HepG2 (cell line): Measurements from ENCODE around the gene SND1. TPM values are rescaled to one million over a fixed set of nuclear protein-coding genes. Genes with fewer than 3 reads are reported as not detected.

Source experiments
- CHD4 ChIP-seq: fragments of 200-600 bp; sonication (generic); IDR thresholded peaks from 2 replicates; pipeline ENCODE4 v1.7.0; 2017; ENCODE audit warnings: mild to moderate bottlenecking, low read length, borderline replicate concordance
- CTCF ChIP-seq: sonication (generic); formaldehyde crosslinking; IDR thresholded peaks from 2 replicates; pipeline ENCODE4 v1.5.0; 2020; ENCODE audit warnings: mild to moderate bottlenecking, missing genetic modification reagents, moderate library complexity
- KMT2A ChIP-seq: sonication (generic); formaldehyde crosslinking; IDR thresholded peaks from 2 replicates; pipeline ENCODE4 v1.4.0; 2020; ENCODE audit warnings: missing genetic modification reagents
- MAFK ChIP-seq, 2 experiments: IDR thresholded peaks in 1 of 2; conservative IDR thresholded peaks in 1 of 2; 2 replicates each; pipeline ENCODE4 v1.6.1; 2011; ENCODE audit warnings: improper control_type of control experiment in 2 of 2, low read length in 2 of 2
- NCOR1 ChIP-seq: fragments of 200-600 bp; sonication (generic); IDR thresholded peaks from 2 replicates; pipeline ENCODE4 v1.7.0; 2017; ENCODE audit warnings: antibody characterized with exemption, low read length, borderline replicate concordance
- NFATC3 ChIP-seq: sonication (generic); formaldehyde crosslinking; IDR thresholded peaks from 2 replicates; pipeline ENCODE4 v1.5.1; 2020; ENCODE audit warnings: mild to moderate bottlenecking, missing genetic modification reagents
- NONO ChIP-seq, 2 experiments: fragments of 450-650 bp in 1 of 2; sonication (generic) in 1 of 2; formaldehyde crosslinking in 1 of 2; IDR thresholded peaks in 1 of 2; conservative IDR thresholded peaks in 1 of 2; 2 replicates each; pipeline versions ENCODE4 v1.6.1 to v1.8.0; 2017 to 2022; ENCODE audit warnings: mild to moderate bottlenecking in 1 of 2, missing genetic modification reagents in 1 of 2, moderate library complexity in 1 of 2
- PHF21A ChIP-seq: sonication (generic); formaldehyde crosslinking; IDR thresholded peaks from 2 replicates; pipeline ENCODE4 v1.5.0; 2020; ENCODE audit warnings: mild to moderate bottlenecking, missing genetic modification reagents
- REXO4 ChIP-seq: sonication (generic); formaldehyde crosslinking; IDR thresholded peaks from 2 replicates; pipeline ENCODE4 v1.8.0; 2022; ENCODE audit warnings: missing genetic modification reagents, mild to moderate bottlenecking, borderline replicate concordance
- ZNF224 ChIP-seq: sonication (generic); formaldehyde crosslinking; IDR thresholded peaks from 2 replicates; pipeline ENCODE4 v1.5.0; 2020; ENCODE audit warnings: mild to moderate bottlenecking, missing genetic modification reagents
- ZNF331 ChIP-seq: sonication (generic); formaldehyde crosslinking; IDR thresholded peaks from 2 replicates; pipeline ENCODE4 v1.4.0; 2020; ENCODE audit warnings: missing genetic modification reagents
- ZNF354B ChIP-seq: sonication (generic); formaldehyde crosslinking; IDR thresholded peaks from 2 replicates; pipeline ENCODE4 v1.8.0; 2022; ENCODE audit warnings: mild to moderate bottlenecking, missing genetic modification reagents
- ZNF644 ChIP-seq: IDR thresholded peaks from 2 replicates; pipeline ENCODE4 v1.6.1; 2016; ENCODE audit warnings: low read depth
- polyA plus RNA-seq, 8 experiments: library from polyadenylated mRNA; depleted of rRNA in 3 of 8; stranded (reverse) in 7 of 8; unstranded in 1 of 8; fragments of >200 nt; fragmentation: Illumina TruSeq in 4 of 8; extraction: Trizol in 4 of 8; gene quantifications; 2 replicates each; pipeline versions ENCODE4 v1.2.1 to v1.2.3, GENCODE V29; 2011 to 2016; ENCODE audit warnings: low read depth in 4 of 8, missing spikeins in 1 of 8, mixed read lengths in 1 of 8; ENCODE audit not compliant: insufficient read depth in 1 of 8
- total RNA-seq, 5 experiments: library from RNA; depleted of rRNA; stranded (reverse); fragments of >200 nt; fragmentation: Illumina TruSeq; extraction: Trizol; gene quantifications; 2 replicates each; pipeline ENCODE4 v1.2.3, GENCODE V29; 2016; ENCODE audit warnings: low read depth in 1 of 5
- TF ChIP-seq, protein P1 (sequence below): sonication (generic); formaldehyde crosslinking; conservative IDR thresholded peaks from 2 replicates; pipeline ENCODE4 v1.4.0; 2020; ENCODE audit warnings: mild to moderate bottlenecking, missing genetic modification reagents, moderate library complexity
- TF ChIP-seq, protein P2 (sequence below): IDR thresholded peaks from 2 replicates; pipeline ENCODE4 v1.6.1; 2016; ENCODE audit warnings: mild to moderate bottlenecking
- TF ChIP-seq, protein P3 (sequence below): sonication (generic); formaldehyde crosslinking; IDR thresholded peaks from 2 replicates; pipeline ENCODE4 v1.5.1; 2020; ENCODE audit warnings: mild to moderate bottlenecking, missing genetic modification reagents, moderate library complexity
- TF ChIP-seq, protein P4 (sequence below): sonication (generic); formaldehyde crosslinking; IDR thresholded peaks from 2 replicates; pipeline ENCODE4 v1.8.0; 2022; ENCODE audit warnings: missing genetic modification reagents, mild to moderate bottlenecking, inconsistent platforms, borderline replicate concordance

SND1 gene
- total and polyA plus RNA-seq, 2 of the 13 experiments (the other 11 are each of a cell fraction or from before 2014, with no cell fraction given) = 110 to 182 TPM

GRCh38 chr7:128005759-128006159 lies 353.8 kb downstream of the SND1 start (continued):
- no peak for TF ChIP-seq CTCF (CRISPR knock-in tag)
- TF ChIP-seq CHD4 = peak; percentile 72; the same call in 1 of the 2 replicates
- peak; percentile 38; the same call in 1 of the 2 replicates for TF ChIP-seq PHF21A (CRISPR knock-in tag)
- TF ChIP-seq ZNF354B = no peak
- TF ChIP-seq KMT2A (CRISPR knock-in tag) = no peak
- no peak for TF ChIP-seq NONO (IDR thresholded peaks at IDR 0.05)
- TF ChIP-seq NONO (CRISPR knock-in tag; conservative IDR thresholded peaks at IDR 0.05) = no peak
- TF ChIP-seq, protein P1, sequence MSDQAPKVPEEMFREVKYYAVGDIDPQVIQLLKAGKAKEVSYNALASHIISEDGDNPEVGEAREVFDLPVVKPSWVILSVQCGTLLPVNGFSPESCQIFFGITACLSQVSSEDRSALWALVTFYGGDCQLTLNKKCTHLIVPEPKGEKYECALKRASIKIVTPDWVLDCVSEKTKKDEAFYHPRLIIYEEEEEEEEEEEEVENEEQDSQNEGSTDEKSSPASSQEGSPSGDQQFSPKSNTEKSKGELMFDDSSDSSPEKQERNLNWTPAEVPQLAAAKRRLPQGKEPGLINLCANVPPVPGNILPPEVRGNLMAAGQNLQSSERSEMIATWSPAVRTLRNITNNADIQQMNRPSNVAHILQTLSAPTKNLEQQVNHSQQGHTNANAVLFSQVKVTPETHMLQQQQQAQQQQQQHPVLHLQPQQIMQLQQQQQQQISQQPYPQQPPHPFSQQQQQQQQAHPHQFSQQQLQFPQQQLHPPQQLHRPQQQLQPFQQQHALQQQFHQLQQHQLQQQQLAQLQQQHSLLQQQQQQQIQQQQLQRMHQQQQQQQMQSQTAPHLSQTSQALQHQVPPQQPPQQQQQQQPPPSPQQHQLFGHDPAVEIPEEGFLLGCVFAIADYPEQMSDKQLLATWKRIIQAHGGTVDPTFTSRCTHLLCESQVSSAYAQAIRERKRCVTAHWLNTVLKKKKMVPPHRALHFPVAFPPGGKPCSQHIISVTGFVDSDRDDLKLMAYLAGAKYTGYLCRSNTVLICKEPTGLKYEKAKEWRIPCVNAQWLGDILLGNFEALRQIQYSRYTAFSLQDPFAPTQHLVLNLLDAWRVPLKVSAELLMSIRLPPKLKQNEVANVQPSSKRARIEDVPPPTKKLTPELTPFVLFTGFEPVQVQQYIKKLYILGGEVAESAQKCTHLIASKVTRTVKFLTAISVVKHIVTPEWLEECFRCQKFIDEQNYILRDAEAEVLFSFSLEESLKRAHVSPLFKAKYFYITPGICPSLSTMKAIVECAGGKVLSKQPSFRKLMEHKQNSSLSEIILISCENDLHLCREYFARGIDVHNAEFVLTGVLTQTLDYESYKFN = peak; percentile 84
- TF ChIP-seq, protein P2, sequence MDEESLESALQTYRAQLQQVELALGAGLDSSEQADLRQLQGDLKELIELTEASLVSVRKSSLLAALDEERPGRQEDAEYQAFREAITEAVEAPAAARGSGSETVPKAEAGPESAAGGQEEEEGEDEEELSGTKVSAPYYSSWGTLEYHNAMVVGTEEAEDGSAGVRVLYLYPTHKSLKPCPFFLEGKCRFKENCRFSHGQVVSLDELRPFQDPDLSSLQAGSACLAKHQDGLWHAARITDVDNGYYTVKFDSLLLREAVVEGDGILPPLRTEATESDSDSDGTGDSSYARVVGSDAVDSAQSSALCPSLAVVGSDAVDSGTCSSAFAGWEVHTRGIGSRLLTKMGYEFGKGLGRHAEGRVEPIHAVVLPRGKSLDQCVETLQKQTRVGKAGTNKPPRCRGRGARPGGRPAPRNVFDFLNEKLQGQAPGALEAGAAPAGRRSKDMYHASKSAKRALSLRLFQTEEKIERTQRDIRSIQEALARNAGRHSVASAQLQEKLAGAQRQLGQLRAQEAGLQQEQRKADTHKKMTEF = 0 out of 2 replicates have a peak, but pooled peaks have one; percentile 31
- TF ChIP-seq ZNF331 (CRISPR knock-in tag) = 0 out of 2 replicates have a peak, but pooled peaks have one; percentile 19
- TF ChIP-seq ZNF644 = no peak
- no peak for TF ChIP-seq MAFK (conservative IDR thresholded peaks at IDR 0.05 in 1 of 2, IDR thresholded peaks at IDR 0.05 in 1 of 2; ENCODE audit: low read length in 2 of 2)
- peak; percentile 97 for TF ChIP-seq NCOR1
- TF ChIP-seq NFATC3 (CRISPR knock-in tag) = no peak
- TF ChIP-seq, protein P3, sequence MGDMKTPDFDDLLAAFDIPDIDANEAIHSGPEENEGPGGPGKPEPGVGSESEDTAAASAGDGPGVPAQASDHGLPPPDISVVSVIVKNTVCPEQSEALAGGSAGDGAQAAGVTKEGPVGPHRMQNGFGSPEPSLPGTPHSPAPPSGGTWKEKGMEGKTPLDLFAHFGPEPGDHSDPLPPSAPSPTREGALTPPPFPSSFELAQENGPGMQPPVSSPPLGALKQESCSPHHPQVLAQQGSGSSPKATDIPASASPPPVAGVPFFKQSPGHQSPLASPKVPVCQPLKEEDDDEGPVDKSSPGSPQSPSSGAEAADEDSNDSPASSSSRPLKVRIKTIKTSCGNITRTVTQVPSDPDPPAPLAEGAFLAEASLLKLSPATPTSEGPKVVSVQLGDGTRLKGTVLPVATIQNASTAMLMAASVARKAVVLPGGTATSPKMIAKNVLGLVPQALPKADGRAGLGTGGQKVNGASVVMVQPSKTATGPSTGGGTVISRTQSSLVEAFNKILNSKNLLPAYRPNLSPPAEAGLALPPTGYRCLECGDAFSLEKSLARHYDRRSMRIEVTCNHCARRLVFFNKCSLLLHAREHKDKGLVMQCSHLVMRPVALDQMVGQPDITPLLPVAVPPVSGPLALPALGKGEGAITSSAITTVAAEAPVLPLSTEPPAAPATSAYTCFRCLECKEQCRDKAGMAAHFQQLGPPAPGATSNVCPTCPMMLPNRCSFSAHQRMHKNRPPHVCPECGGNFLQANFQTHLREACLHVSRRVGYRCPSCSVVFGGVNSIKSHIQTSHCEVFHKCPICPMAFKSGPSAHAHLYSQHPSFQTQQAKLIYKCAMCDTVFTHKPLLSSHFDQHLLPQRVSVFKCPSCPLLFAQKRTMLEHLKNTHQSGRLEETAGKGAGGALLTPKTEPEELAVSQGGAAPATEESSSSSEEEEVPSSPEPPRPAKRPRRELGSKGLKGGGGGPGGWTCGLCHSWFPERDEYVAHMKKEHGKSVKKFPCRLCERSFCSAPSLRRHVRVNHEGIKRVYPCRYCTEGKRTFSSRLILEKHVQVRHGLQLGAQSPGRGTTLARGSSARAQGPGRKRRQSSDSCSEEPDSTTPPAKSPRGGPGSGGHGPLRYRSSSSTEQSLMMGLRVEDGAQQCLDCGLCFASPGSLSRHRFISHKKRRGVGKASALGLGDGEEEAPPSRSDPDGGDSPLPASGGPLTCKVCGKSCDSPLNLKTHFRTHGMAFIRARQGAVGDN (CRISPR knock-in tag) = 0 out of 2 replicates have a peak, but pooled peaks have one; percentile 3
- TF ChIP-seq REXO4 (CRISPR knock-in tag) = no peak
- TF ChIP-seq ZNF224 (CRISPR knock-in tag) = no peak
- TF ChIP-seq, protein P4, sequence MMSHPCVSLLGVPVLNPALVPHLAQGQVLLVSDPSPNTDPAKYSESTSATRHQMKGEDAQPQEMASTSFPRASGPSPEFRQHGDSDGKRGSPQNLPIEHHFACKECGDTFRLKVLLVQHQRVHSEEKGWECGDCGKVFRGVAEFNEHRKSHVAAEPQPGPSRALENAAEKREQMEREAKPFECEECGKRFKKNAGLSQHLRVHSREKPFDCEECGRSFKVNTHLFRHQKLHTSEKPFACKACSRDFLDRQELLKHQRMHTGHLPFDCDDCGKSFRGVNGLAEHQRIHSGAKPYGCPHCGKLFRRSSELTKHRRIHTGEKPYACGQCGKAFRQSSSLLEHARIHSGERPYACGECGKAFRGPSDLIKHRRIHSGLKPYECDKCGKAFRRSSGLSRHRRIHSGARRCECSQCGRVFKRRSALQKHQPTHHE = no peak
